NCI-H187 treated with DMSO at 0.1 percent for 48 hours (cell line): Measurements from ENCODE around the gene BCL2L11.
A peak's percentile ranks its signal among the peaks of the same experiment; 100 is the strongest.
"Not testable (repeated sequence)": the region's sequence is repeated elsewhere in the genome, so short reads cannot be mapped to it uniquely, and the experiment has no call there.

Experiments
- DNase-seq: peaks from one replicate; lab custom pipeline; 2025; lab: John Stamatoyannopoulos, UW

BCL2L11 gene

GRCh38 chr2:111120253-111121027, at the start of gene BCL2L11:
BCL2L11 (plus strand) TSS chr2:111120914; CDS start chr2:111123746, 2,832 bp downstream.
- peak; percentile 32 for DNase-seq

DNA sequence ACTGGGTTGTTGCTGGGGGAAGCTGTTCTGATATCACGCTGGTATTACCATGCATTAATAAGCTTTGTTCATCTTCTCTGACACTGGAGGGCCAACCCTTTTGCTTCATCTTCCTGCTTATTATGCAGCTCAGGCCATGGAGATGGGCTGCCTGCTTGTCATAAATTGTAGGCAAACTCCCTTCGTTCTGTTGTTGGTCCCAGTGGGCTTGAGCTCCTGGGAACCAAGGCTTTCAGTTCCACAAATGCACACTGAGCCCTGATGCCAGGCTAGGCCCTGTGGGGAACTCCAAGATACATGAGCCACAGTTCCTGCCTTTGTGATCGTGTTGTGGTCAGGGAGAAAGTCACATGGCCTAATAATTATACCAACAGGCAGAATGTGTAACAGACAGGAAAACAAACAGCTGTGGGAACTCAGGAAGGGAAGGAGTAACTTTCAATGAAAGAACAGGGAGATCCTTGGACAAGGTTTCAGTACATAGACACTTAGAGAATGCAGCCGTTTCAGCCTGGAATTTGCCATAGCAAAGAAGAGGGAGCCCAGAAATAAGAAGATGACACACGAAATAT, 49.0 kb upstream of the BCL2L11 start:
- no peak for DNase-seq

GRCh38 chr2:111072220-111072871, 48.4 kb upstream of the BCL2L11 start:
- DNase-seq: no peak

- not testable (repeated sequence) for DNase-seq
Measured at GRCh38 chr2:111082659-111083058, 38.1 kb upstream of the BCL2L11 start.

DNA sequence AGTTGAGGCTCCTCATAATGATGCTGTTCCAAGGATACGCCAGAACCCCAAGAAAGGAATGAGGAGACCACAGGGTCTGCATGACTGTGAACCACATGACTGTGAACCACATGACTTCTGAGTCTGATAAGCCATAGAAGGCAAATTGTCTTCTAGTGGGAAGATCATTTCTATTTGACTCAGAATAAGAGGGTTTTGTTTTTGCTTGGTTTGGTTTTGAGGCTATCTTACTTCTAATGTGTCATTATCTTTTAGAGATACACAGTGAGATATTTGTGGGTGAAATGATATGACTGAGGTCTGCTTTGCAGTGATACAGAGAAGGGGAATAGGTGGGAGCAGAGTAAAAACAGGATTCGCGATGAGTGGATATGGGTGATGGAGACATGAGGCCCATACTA, 28.9 kb upstream of the BCL2L11 start:
- no peak for DNase-seq

GRCh38 chr2:111094691-111095090, 26.0 kb upstream of the BCL2L11 start:
- DNase-seq: no peak

DNA sequence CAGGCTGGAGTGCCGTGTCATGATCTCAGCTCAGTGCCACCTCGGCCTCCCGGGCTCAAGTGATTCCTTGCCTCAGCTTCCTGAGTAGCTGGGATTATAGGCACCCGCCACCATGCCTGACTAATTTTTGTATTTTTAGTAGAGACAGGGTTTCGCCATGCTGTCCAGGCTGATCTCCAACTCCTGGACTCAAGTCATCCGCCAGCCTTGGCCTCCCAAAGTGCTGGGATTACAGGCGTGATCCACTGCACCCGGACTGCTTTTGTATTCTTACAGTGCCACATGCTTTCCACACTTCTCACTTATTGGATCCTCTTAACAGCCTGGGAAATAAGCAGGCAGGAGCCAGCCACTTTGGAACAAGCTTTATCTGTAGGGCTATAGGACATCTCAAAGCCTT, 25.3 kb upstream of the BCL2L11 start:
- DNase-seq: no peak

DNA sequence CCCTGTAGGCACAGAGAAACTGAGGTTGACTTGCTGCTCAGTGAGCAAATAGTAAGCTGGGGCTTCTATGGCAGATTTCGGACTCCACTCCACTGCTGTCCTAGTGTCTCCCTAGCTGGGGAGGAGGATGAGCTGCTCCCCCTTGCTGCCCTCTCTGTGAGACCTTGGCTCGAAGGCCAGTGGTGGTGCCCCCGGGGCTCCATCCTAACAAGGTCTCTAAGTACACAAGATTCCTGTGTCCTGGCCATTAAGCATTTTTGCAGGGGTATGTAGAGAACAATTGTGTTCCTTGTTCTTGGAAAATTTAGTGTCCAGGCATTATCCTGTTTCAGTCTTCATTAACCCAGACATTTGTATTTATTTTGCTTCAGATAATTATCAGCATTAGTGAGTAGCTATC, 21.3 kb upstream of the BCL2L11 start:
- no peak for DNase-seq

DNA sequence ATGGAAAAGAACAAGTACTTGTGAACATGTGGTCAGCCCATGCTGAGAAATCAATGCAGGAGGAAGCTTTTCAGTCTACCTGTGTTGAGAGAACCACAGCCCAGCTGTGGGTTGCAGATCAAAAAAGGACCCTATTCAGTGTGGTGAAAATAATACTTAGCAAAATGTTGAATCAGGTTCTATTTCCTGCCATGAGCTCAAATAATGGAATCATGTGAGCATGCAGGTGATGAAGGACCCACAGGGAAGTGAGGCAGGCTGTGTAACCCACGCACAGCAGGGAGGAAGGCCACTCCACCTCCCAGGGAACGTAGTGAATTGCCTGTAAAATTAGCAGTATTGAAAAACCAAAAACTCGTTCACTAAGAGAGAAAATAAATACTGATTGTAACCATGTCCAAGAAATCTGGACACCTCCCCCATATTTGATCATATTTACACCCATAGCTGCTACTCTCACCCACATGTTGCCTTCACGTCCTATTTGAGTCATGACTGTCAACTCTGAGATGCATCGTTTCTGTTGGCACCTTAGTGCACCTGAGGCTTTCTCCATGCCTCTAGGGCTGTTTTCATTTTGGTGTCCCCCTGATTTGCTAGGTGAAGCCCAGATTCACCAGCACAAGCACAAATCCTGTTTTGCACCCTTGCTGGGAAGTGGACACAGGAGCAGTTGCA, 20.5 kb upstream of the BCL2L11 start:
- no peak for DNase-seq

DNA sequence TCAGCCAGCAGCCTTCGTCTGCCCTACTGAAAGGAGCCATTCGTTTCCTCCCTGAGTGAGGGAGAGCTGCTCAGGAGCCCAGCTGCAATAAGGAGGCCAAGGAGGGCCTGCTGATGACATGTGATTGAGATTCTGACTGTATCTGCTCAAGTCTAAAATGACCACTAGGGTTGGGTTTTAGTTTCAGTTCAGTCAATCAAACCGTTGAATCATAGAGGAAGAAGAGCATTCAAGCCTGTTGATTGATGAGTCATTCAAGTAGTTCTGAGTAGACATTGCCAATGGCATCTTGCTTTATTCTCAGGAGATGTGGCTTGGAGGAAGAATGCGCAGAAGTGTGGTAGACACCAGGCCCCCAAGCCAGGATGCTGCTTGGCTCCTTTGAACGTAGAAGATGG, 19.9 kb upstream of the BCL2L11 start:
- no peak for DNase-seq

- DNase-seq: no peak
Measured at GRCh38 chr2:111101592-111101991, 19.1 kb upstream of the BCL2L11 start.

DNA sequence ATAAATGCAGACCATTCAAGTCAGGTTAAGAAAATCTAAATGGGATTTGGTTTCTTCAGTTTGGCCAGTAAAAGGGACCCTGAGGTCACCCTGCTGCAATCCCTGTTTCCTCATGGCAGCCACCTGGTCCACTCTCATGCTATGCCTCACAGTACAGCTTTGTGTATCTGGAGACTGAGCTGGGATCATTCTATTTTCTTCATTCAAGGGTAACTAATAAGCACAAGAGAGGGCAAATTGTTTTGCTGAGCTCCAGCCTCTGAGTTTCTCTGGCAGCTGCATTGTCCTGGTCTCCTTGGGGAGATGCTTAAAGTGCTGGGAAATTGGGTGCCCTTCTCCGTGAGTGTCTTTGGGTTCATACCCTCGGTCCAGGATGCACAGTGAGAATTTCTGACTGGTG, 18.5 kb upstream of the BCL2L11 start:
- DNase-seq: no peak

GRCh38 chr2:111105926-111106325, 14.8 kb upstream of the BCL2L11 start:
- DNase-seq: no peak

DNA sequence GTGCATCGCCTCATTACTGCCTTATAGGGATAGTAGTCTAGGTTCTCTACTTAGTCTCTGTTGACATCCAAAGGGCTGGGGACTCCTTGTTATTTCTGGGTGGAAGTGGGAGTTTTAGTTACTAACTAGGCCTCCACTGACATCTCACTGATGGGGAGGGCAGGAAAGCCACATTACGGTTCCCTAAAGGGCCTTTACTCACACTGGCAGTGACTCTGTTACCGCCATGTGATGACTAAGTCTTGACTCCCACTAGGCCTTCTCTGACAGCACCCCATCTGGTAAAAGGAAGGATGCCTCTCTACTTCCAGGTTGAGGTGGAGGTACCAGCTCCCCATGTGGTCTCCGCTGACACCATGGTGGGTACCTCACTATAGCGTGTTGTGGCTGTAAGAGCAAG, 14.0 kb upstream of the BCL2L11 start:
- no peak for DNase-seq

GRCh38 chr2:111108745-111109271, 11.9 kb upstream of the BCL2L11 start:
- no peak for DNase-seq

DNA sequence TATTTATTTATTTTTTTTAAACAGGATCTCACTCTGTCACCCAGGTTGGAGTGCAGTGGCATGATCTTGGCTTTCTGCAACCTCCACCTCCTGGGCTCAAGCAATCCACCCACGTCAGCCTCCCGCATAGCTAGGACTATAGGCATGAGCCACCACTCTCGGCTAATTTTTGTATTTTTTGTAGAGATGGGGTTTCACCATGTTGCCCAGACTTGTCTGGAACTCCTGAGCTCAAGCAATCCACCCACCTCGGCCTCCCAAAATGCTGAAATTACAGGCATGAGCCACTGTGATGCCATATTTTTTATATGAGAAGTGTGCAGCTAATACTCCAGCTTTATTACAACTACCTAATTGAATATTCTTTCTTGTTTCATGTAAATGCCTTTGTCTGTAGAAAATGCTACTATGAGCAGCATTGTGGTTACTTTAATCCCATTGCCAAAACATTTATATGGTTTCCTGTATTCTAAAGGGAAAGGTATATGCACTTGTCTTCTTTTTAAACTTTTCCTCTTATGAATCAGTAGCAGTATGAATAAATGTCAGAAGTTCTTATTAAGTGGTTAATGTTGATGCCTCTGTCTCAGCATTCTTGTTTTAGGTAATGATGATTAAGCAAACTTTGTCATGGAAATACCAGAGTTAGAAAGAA, 9.5 kb upstream of the BCL2L11 start:
- DNase-seq: no peak

- DNase-seq: no peak
Measured at GRCh38 chr2:111113838-111114237, 6.9 kb upstream of the BCL2L11 start.

DNA sequence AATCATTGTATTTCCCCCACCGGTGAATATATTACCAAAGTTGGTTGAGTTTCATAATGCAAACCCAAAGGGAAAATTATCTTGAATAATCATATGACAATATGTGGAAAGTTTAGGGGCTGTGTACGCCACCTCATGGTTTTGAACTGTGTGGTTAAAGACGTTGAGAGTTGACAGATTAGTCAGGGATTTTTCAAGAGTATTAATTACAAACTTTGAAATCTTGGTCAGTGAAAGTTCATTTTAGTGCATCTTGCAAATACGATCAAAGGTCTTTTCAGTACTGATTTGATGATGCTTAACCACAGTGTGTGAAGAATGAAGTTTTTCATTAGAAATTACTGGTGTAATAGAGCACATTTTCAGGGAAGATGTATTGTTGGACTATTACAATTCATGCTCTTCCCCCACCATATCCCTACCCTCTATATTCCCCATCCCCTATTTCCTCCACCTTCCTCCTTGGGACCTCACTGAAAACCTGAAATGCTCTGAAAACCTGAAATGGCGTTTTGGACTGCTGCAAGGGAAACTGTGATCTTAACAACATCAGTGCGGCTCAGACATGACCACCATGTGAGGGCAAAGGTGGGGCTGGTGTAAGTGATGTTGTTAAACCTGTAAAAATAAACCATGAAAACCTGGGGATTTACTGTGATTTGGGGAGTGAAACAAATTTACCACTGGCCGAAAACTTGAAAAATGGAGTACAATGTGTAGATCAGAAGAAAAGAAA, 4.5 kb upstream of the BCL2L11 start:
- DNase-seq: no peak

DNA sequence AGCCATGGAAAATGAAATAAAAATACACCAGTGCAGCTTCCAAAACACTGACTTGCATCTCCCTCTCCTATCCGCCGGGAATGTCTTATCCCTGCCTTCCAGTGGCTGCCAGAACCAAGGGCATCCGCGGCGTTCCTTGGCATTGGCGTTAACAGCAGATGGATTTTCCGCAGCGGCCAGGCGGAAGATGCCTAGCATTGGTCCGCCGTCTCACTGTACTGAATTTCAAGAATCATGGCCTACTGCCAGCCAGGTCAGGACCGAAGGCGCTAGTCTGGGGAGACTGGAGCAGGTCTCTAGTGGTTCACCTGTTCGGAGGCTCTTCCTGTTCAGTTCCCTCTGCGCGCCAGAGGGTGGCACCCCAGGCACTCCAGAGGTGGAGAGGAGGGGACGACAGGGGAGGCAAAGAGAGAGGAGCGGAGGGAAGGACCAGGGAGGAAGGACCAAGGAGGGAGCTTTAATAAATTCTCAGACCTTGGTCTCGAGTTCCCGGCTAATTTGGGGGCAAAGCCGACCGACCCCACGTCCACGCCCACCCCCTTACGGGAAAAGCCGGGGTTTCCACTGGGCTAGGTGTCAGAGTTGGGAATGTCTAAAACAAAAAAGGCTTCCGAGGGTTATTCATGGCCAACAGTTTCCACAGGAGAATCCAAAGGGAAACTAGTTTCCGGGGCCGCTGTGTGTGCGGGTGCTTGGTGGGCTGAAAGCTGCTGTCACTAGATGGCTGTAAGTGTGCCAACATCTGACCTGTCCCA, 3.7 kb upstream of the BCL2L11 start:
- DNase-seq: no peak
